Uterus (tissue), 4 donors: ENCODE measurements around the gene WDSUB1. TPM values are rescaled to one million over a fixed set of nuclear protein-coding genes. Genes with fewer than 3 reads are reported as not detected.

Source experiments
- DNase-seq, 2 donors: peaks; one replicate each; pipeline ENCODE4 v3.0.0-alpha.2; 2019 to 2020
- H3K27ac ChIP-seq, 2 donors: fragments of 200-600 bp; sonication (generic); 1 replicate in 1 of 2; 2 replicates in 1 of 2; pipeline ENCODE4 v1.5.1; 2016 to 2018
- H3K27me3 ChIP-seq, 2 donors: fragments of 200-600 bp; sonication (generic); one replicate each; pipeline ENCODE4 v1.5.1; 2018 to 2019; ENCODE audit warnings: control low read depth in 1 of 2
- H3K36me3 ChIP-seq, 2 donors: fragments of 200-600 bp; sonication (generic); one replicate each; pipeline ENCODE4 v1.5.1; 2019; ENCODE audit warnings: control low read depth in 1 of 2
- H3K4me1 ChIP-seq, 2 donors: fragments of 200-600 bp; sonication (generic); one replicate each; pipeline ENCODE4 v1.5.1; 2018 to 2019; ENCODE audit warnings: control low read depth in 1 of 2
- H3K4me3 ChIP-seq, 2 donors: fragments of 200-600 bp; sonication (generic); 1 replicate in 1 of 2; 2 replicates in 1 of 2; pipeline ENCODE4 v1.5.1; 2018 to 2019; ENCODE audit warnings: mild to moderate bottlenecking in 1 of 2
- H3K9me3 ChIP-seq, 2 donors: fragments of 200-600 bp; sonication (generic); one replicate each; pipeline ENCODE4 v1.5.1; 2019; ENCODE audit warnings: control low read depth in 1 of 2
- CTCF ChIP-seq, 4 experiments: fragments of 200-600 bp in 2 of 4; fragments of 450-650 bp in 2 of 4; sonication (generic) in 2 of 4; IDR thresholded peaks; one replicate each; pipeline ENCODE4 v1.5.1; 2016 to 2019; ENCODE audit warnings: antibody characterized with exemption in 4 of 4, mild to moderate bottlenecking in 2 of 4, moderate library complexity in 1 of 4
- POLR2A ChIP-seq, 2 donors: fragments of 450-650 bp; IDR thresholded peaks; one replicate each; pipeline ENCODE4 v1.6.1; 2016; ENCODE audit warnings: antibody characterized with exemption in 2 of 2, mild to moderate bottlenecking in 1 of 2, moderate library complexity in 1 of 2
- intact Hi-C: fragments of 100-400 bp; cut with DNase I; formaldehyde crosslinking; loops from one replicate; pipeline ENCODE4 v1.15.1; 2023; ENCODE audit warnings: low total_unique reads
- total RNA-seq, 4 donors: library from RNA; depleted of rRNA in 3 of 4; stranded (reverse); fragments of >200 nt in 3 of 4; gene quantifications; one replicate each; pipeline versions ENCODE4 v1.1.0 to v1.2.4, GENCODE V29; 2014 to 2023
- donor health status: DM: yes; HTN: yes; CAD: no.

WDSUB1 gene, protein sequence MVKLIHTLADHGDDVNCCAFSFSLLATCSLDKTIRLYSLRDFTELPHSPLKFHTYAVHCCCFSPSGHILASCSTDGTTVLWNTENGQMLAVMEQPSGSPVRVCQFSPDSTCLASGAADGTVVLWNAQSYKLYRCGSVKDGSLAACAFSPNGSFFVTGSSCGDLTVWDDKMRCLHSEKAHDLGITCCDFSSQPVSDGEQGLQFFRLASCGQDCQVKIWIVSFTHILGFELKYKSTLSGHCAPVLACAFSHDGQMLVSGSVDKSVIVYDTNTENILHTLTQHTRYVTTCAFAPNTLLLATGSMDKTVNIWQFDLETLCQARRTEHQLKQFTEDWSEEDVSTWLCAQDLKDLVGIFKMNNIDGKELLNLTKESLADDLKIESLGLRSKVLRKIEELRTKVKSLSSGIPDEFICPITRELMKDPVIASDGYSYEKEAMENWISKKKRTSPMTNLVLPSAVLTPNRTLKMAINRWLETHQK
- total RNA-seq: 10 to 100 TPM in 1 of 4 donors, 1 to 10 TPM in 3; 5.6 to 10.3 (median 8.3) TPM

DNA sequence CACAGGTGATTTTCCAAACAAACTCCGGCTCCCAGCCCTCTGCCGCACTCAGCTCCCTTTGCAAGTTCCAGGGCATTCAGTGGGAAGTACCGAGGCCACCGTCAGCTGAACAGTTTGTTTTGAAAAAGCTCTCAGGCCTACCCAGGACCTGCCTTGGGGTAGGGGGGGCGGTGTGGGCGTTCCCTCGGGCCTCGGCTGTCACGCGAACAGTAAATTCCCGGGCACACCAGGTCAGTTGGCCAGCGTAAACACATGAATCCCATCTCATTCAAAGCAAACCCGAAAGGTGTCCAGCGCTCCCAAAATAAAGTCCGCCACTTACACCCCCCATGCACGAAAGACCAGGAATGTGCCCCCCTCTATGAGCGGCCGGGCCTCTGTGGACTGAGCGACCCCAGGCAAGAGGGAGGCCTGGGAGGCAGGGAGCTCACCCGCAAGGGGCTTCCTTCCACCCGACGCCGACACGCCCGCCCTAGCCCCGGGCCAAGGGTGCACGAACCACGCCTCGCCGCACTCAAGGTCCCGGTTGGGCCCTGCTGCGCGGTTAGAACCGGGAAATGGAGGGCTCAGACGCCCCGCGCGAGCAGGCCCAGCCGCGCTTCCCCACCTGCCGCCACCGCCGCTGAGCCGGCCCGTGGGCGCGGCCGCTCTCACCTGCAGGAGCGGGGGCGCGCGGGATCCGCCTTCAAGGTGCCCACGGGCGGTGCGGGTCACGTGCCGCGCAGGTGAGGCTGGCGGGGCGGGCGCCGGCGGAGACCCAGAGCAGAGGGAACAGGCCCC lies at the start of gene WDSUB1:
TSS of gene WDSUB1 (minus strand) at position 775 of the 780 bp plus-strand sequence. CDS start 3,634 bp downstream, outside the sequence.
- TF ChIP-seq POLR2A (IDR thresholded peaks at IDR 0.05): no peak
- no peak for TF ChIP-seq CTCF (IDR thresholded peaks at IDR 0.05)
- Histone ChIP-seq H3K4me3 (peak within 1 kb of the TSS; percentile 62 to 82), H3K36me3 (no peaks in the 10 kb centered on the region), H3K27ac (peak within 1 kb of the TSS; percentile 90 to 91), H3K9me3 (no peaks in the 10 kb centered on the region), H3K27me3 (no peaks in the 10 kb centered on the region), H3K4me1 (no peaks in the 10 kb centered on the region)
- peak; percentile 69 to 73 for DNase-seq
- intact Hi-C loops: no loop called here

- no peak overlapping the region for H3K27ac ChIP-seq
- no peaks in the 10 kb centered on the region for H3K4me1 ChIP-seq
- intact Hi-C loops: no loop called here
- H3K36me3 ChIP-seq: no peaks in the 10 kb centered on the region
- H3K9me3 ChIP-seq: no peaks in the 10 kb centered on the region
- H3K27me3 ChIP-seq: no peaks in the 10 kb centered on the region
- H3K4me3 ChIP-seq: no peak overlapping the region
- no peak for TF ChIP-seq CTCF (IDR thresholded peaks at IDR 0.05)
- no peak for DNase-seq
These were observed 40.2 kb upstream of the WDSUB1 start for GRCh38 chr2:159326569-159327255.

DNA sequence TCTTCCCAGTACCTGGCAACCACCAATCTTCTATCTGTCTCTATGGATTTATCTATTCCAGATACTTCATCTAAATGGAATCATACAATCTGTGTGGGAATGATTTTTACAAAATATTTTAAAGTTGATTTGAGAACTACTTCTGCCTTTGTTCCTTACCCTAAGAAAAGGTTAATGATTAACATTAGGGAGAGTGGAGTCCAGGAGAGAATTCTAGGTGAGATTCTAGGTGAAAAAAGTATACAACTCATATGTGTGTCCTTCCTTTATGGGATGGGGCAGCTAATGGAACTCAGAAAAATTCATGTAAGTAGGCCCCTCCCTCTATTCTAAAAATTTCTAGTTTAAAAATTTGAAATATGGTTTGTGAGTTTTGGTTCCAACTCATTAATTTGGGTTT lies 35.9 kb upstream of the WDSUB1 start:
- H3K27me3 ChIP-seq: no peaks in the 10 kb centered on the region
- peaks cover 3 to 5% of the 10 kb centered on the region in 2 donors for H3K36me3 ChIP-seq
- no peak for TF ChIP-seq POLR2A (IDR thresholded peaks at IDR 0.05)
- no peak for TF ChIP-seq CTCF (IDR thresholded peaks at IDR 0.05)
- H3K9me3 ChIP-seq: no peaks in the 10 kb centered on the region
- H3K27ac ChIP-seq: no peak overlapping the region
- no peaks in the 10 kb centered on the region for H3K4me1 ChIP-seq
- no peak for DNase-seq
- H3K4me3 ChIP-seq: no peak overlapping the region
- intact Hi-C loops: no loop called here

- Histone ChIP-seq H3K27ac (no peak overlapping the region), H3K4me1 (no peaks in the 10 kb centered on the region), H3K27me3 (no peaks in the 10 kb centered on the region), H3K4me3 (no peak overlapping the region), H3K9me3 (no peaks in the 10 kb centered on the region), H3K36me3 (peaks cover 3 to 5% of the 10 kb centered on the region in 2 donors)
- TF ChIP-seq POLR2A (IDR thresholded peaks at IDR 0.05) (no peak), CTCF (IDR thresholded peaks at IDR 0.05) (no peak)
- no peak for DNase-seq
- intact Hi-C loops: no loop called here
These were observed 31.0 kb upstream of the WDSUB1 start for GRCh38 chr2:159317392-159318088.
